Spleen (tissue), 7 donors: Measurements from ENCODE around the gene ZNF512B.

Source experiments
- POLR2A ChIP-seq, 3 donors: fragments of 450-650 bp; IDR thresholded peaks; one replicate each; pipeline ENCODE4 v1.5.1; 2017; ENCODE audit warnings: antibody characterized with exemption in 3 of 3, mild to moderate bottlenecking in 1 of 3
- POLR2AphosphoS5 ChIP-seq, 3 donors: sonication (generic); formaldehyde crosslinking; IDR thresholded peaks; one replicate each; pipeline ENCODE4 v1.5.1; 2017; ENCODE audit warnings: antibody characterized with exemption in 3 of 3
- TF ChIP-seq, protein P1 (sequence below), 11 experiments: fragments of 200-600 bp in 7 of 11; fragments of 450-650 bp in 4 of 11; sonication (generic) in 4 of 11; IDR thresholded peaks in 8 of 11; conservative IDR thresholded peaks in 3 of 11; 1 replicate in 7 of 11; 2 replicates in 4 of 11; pipeline versions ENCODE4 v1.4.0 to v1.8.0; 2016 to 2021; ENCODE audit warnings: antibody characterized with exemption in 11 of 11, inconsistent platforms in 4 of 11, mild to moderate bottlenecking in 1 of 11
- donor health status: DM: no; HTN: no; CAD: no; lungs with moderate emphysema.
- donor health status: DM: no; HTN: no; CAD: no.
- donor health status: DM: no; HTN: no; CAD: no.

DNA sequence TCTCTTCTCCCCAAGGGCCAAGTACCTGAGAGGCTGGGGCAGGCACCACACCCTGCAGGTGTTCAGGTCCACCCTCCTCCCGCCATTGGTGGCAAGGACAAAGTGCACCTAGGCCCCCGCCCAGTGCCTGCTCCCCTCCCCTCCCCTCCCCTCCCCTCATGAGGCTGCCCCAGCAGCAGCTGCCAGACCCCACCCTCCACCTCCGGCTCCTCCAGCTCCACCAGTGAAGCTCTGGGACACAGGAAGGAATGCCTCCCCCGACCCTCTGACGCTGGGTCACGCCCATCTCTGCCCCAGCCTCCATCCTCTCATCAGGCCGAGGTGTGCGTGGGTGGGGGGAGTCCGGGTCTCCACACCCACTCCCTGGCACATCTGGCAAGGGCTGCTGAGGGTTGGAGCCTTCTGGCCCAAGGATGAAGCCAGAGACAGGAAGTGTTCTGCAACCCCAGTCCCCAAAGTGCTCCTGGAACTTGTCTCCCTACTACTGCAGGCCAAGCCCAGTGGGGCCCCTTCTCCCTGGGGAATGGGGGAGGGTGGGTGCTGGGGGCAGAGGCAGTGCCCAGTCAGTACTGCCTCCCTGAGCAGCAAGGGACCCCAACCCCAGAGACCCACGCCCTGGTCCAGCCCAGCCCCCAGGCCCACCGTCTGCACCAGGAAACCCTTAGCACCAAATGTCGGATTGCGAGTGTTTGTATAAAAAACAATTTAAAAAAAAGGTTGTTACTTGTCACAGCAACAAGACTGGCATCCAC, 11.9 kb downstream of the ZNF512B start:
- TF ChIP-seq POLR2AphosphoS5 (IDR thresholded peaks at IDR 0.05), result peak in 1 of 3 donors; percentile 17
- TF ChIP-seq, protein P1, sequence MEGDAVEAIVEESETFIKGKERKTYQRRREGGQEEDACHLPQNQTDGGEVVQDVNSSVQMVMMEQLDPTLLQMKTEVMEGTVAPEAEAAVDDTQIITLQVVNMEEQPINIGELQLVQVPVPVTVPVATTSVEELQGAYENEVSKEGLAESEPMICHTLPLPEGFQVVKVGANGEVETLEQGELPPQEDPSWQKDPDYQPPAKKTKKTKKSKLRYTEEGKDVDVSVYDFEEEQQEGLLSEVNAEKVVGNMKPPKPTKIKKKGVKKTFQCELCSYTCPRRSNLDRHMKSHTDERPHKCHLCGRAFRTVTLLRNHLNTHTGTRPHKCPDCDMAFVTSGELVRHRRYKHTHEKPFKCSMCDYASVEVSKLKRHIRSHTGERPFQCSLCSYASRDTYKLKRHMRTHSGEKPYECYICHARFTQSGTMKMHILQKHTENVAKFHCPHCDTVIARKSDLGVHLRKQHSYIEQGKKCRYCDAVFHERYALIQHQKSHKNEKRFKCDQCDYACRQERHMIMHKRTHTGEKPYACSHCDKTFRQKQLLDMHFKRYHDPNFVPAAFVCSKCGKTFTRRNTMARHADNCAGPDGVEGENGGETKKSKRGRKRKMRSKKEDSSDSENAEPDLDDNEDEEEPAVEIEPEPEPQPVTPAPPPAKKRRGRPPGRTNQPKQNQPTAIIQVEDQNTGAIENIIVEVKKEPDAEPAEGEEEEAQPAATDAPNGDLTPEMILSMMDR (IDR thresholded peaks at IDR 0.05 in 8 of 11, conservative IDR thresholded peaks at IDR 0.05 in 3 of 11), result no peak
- TF ChIP-seq POLR2A (IDR thresholded peaks at IDR 0.05), result no peak
